Upper lobe of left lung (tissue), 4 donors: ENCODE data around the gene SLCO3A1.

Experiments used
- CTCF ChIP-seq, 6 experiments: fragments of 450-650 bp in 4 of 6; fragments of 200-600 bp in 2 of 6; sonication (generic) in 2 of 6; IDR thresholded peaks; one replicate each; pipeline ENCODE4 v1.5.1; 2016 to 2019; ENCODE audit warnings: antibody characterized with exemption in 6 of 6
- EP300 ChIP-seq, 4 donors: sonication (generic); formaldehyde crosslinking; IDR thresholded peaks; one replicate each; pipeline ENCODE4 v1.5.1; 2017; ENCODE audit warnings: antibody characterized with exemption in 4 of 4, control low read depth in 2 of 4
- POLR2A ChIP-seq, 4 donors: fragments of 450-650 bp; IDR thresholded peaks; one replicate each; pipeline ENCODE4 v1.5.1; 2016 to 2017; ENCODE audit warnings: antibody characterized with exemption in 4 of 4, mild to moderate bottlenecking in 2 of 4
- POLR2AphosphoS5 ChIP-seq, 2 donors: sonication (generic); formaldehyde crosslinking; IDR thresholded peaks; one replicate each; pipeline ENCODE4 v1.5.1; 2017; ENCODE audit warnings: antibody characterized with exemption in 2 of 2

DNA sequence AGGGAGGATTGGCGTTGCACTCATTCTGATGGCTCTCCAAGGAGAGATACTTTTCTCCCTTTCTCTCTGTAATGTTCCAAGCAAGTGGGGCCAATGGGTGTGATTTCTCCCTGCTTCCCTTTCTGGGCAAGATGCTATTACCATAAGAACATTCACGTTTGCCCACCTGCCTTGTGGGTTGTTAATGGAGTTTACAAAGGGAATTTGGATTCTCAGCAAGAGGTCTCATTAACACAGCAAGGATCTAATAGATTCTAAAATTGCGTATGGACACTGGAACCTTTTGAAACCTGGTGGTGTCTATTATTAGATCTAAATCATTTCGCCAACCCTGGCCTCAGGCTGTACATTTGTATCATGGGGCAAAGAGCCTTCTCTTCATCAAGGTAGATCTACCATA is 74.1 kb downstream of the SLCO3A1 start:
- TF ChIP-seq CTCF (IDR thresholded peaks at IDR 0.05) (no peak), EP300 (IDR thresholded peaks at IDR 0.05) (no peak), POLR2A (IDR thresholded peaks at IDR 0.05) (no peak), POLR2AphosphoS5 (IDR thresholded peaks at IDR 0.05) (no peak)
